Astrocyte (in vitro differentiated cells and primary cell): Measurements from ENCODE around the gene CACNB4. TPM values are rescaled to one million over a fixed set of nuclear protein-coding genes. Genes with fewer than 3 reads are reported as not detected.

Experiments
- DNase-seq: peaks from one replicate; pipeline ENCODE4 v3.0.0-alpha.2; 2010; ENCODE audit warnings: low read depth
- FAIRE-seq: peaks from 2 replicates; lab custom pipeline; 2011; peaks lifted over from hg19 to GRCh38; lab: Jason Lieb, UNC
- H2AFZ ChIP-seq: 2 replicates; pipeline ENCODE4 v1.6.0; 2012; ENCODE audit warnings: low read depth, low read length, inconsistent platforms
- H3K27ac ChIP-seq: 2 replicates; pipeline ENCODE4 v1.5.1; 2011; ENCODE audit warnings: low read depth, low read length, inconsistent platforms
- H3K27me3 ChIP-seq: 2 replicates; pipeline ENCODE4 v1.6.0; 2011; ENCODE audit warnings: low read length, inconsistent platforms; ENCODE audit not compliant: insufficient read depth
- H3K36me3 ChIP-seq: 2 replicates; pipeline ENCODE4 v1.5.1; 2011; ENCODE audit warnings: low read length, inconsistent platforms; ENCODE audit not compliant: insufficient read depth
- H3K4me1 ChIP-seq: 2 replicates; pipeline ENCODE4 v1.5.1; 2011; ENCODE audit warnings: low read length, inconsistent platforms; ENCODE audit not compliant: insufficient read depth
- H3K4me2 ChIP-seq: 2 replicates; pipeline ENCODE4 v1.6.0; 2012; ENCODE audit warnings: low read length, inconsistent platforms
- H3K4me3 ChIP-seq: 2 replicates; pipeline ENCODE4 v1.5.1; 2011; ENCODE audit warnings: low read depth, mild to moderate bottlenecking, low read length, inconsistent platforms; ENCODE audit not compliant: insufficient read depth
- H3K79me2 ChIP-seq: 2 replicates; pipeline ENCODE4 v1.6.0; 2012; ENCODE audit warnings: mild to moderate bottlenecking, low read length, inconsistent platforms; ENCODE audit not compliant: insufficient read depth
- H3K9ac ChIP-seq: 2 replicates; pipeline ENCODE4 v1.6.0; 2012; ENCODE audit warnings: mild to moderate bottlenecking, low read length, inconsistent platforms
- H3K9me3 ChIP-seq: 2 replicates; pipeline ENCODE4 v1.5.1; 2012; ENCODE audit warnings: low read depth, mild to moderate bottlenecking, low read length, inconsistent platforms; ENCODE audit not compliant: insufficient read depth
- H4K20me1 ChIP-seq: 2 replicates; pipeline ENCODE4 v1.6.0; 2012; ENCODE audit warnings: low read length, inconsistent platforms; ENCODE audit not compliant: insufficient read depth
- H3K27ac Mint-ChIP-seq: one replicate; pipeline ENCODE4 v1.8.0; 2021; ENCODE audit warnings: mild to moderate bottlenecking, mixed read lengths; ENCODE audit not compliant: unreplicated experiment
- H3K27me3 Mint-ChIP-seq: one replicate; pipeline ENCODE4 v1.8.0; 2021; ENCODE audit warnings: low read depth, mixed read lengths; ENCODE audit not compliant: unreplicated experiment
- H3K36me3 Mint-ChIP-seq: one replicate; pipeline ENCODE4 v1.8.0; 2021; ENCODE audit warnings: low read depth, mixed read lengths; ENCODE audit not compliant: unreplicated experiment
- H3K4me1 Mint-ChIP-seq: one replicate; pipeline ENCODE4 v1.8.0; 2021; ENCODE audit warnings: low read depth, mixed read lengths; ENCODE audit not compliant: unreplicated experiment
- H3K4me3 Mint-ChIP-seq: one replicate; pipeline ENCODE4 v1.8.0; 2021; ENCODE audit warnings: mild to moderate bottlenecking, moderate library complexity, mixed read lengths; ENCODE audit not compliant: unreplicated experiment
- H3K9me3 Mint-ChIP-seq: one replicate; pipeline ENCODE4 v1.8.0; 2021; ENCODE audit warnings: mild to moderate bottlenecking, mixed read lengths; ENCODE audit not compliant: unreplicated experiment
- CTCF ChIP-seq: IDR thresholded peaks from 2 replicates; pipeline ENCODE4 v1.5.1; 2011; ENCODE audit warnings: low read depth, mild to moderate bottlenecking, inconsistent platforms, low read length, moderate library complexity; ENCODE audit not compliant: insufficient read depth
- EZH2 ChIP-seq: IDR thresholded peaks from 2 replicates; pipeline ENCODE4 v1.6.1; 2012; ENCODE audit warnings: mild to moderate bottlenecking, low read length, inconsistent platforms; ENCODE audit not compliant: insufficient read depth
- total RNA-seq: library from RNA; stranded (reverse); gene quantifications from 2 replicates; pipeline ENCODE4 v1.2.1, GENCODE V29; 2021

The CACNB4 gene
- total RNA-seq, 1 donor from 2014 or later = 1.8 TPM

- peaks cover 9% of the 10 kb centered on the region for H3K27me3 ChIP-seq
- no peak overlapping the region for H3K4me3 ChIP-seq
- peak overlapping the region; percentile 23 for H3K9ac ChIP-seq
- peak overlapping the region; percentile 16 for H3K4me2 ChIP-seq
- peaks cover 4% of the 10 kb centered on the region for H3K27me3 Mint-ChIP-seq
- peak overlapping the region; percentile 37 for H3K4me3 Mint-ChIP-seq
- H3K9me3 Mint-ChIP-seq = peaks cover 14% of the 10 kb centered on the region
- TF ChIP-seq EZH2 (no peak), CTCF (no peak)
- H3K79me2 ChIP-seq = no peaks in the 10 kb centered on the region
- FAIRE-seq (no peak), DNase-seq (peak; percentile 79)
- H3K27ac Mint-ChIP-seq = peak overlapping the region; percentile 84
- peaks cover 17% of the 10 kb centered on the region for H3K4me1 Mint-ChIP-seq
- H3K9me3 ChIP-seq = no peaks in the 10 kb centered on the region
- no peak overlapping the region for H2AFZ ChIP-seq
- peaks cover 6% of the 10 kb centered on the region for H3K4me1 ChIP-seq
- H3K36me3 ChIP-seq = no peaks in the 10 kb centered on the region
- H3K27ac ChIP-seq = peak overlapping the region; percentile 25
- H4K20me1 ChIP-seq = no peaks in the 10 kb centered on the region
- H3K36me3 Mint-ChIP-seq = peaks cover 4% of the 10 kb centered on the region
Measured at GRCh38 chr2:152062125-152063091, 36.4 kb downstream of the CACNB4 start.

DNA sequence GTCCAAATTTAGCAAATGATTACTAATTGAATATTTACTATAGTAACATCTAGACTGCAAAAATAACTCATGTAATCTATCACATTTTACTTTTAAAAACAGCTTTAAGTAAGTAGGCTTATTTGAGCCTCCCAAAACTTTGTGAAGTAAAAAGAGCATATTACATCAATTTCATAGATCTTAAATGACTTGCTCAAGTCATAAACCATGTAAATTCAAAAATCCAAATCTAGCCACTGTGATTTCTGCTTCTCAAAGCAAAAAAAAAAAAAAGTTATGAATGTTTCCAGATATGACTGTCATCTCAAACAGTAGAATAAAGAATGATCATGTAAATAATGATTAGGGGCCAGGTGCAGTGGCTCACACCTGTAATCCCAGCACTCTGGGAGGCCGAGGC, 37.5 kb downstream of the CACNB4 start:
- DNase-seq (no peak), FAIRE-seq (no peak)
- H3K9ac ChIP-seq = no peak overlapping the region
- H3K9me3 Mint-ChIP-seq = peaks cover 14% of the 10 kb centered on the region
- peaks cover 6% of the 10 kb centered on the region for H3K4me1 ChIP-seq
- no peak overlapping the region for H3K4me3 Mint-ChIP-seq
- H3K27me3 ChIP-seq = peaks cover 16% of the 10 kb centered on the region
- H2AFZ ChIP-seq = no peak overlapping the region
- H3K4me1 Mint-ChIP-seq = peaks cover 19% of the 10 kb centered on the region
- H3K27ac ChIP-seq = no peak overlapping the region
- peaks cover 4% of the 10 kb centered on the region for H3K27me3 Mint-ChIP-seq
- H3K36me3 ChIP-seq = no peaks in the 10 kb centered on the region
- H3K36me3 Mint-ChIP-seq = peaks cover 4% of the 10 kb centered on the region
- TF ChIP-seq EZH2 = no peak
- TF ChIP-seq CTCF = no peak
- H3K4me2 ChIP-seq = no peak overlapping the region
- no peaks in the 10 kb centered on the region for H3K79me2 ChIP-seq
- H3K27ac Mint-ChIP-seq = no peak overlapping the region
- no peaks in the 10 kb centered on the region for H4K20me1 ChIP-seq
- no peaks in the 10 kb centered on the region for H3K9me3 ChIP-seq
- no peak overlapping the region for H3K4me3 ChIP-seq

- FAIRE-seq = no peak
- DNase-seq = no peak
Measured at GRCh38 chr2:152058655-152059054, 40.2 kb downstream of the CACNB4 start.

More at GRCh38 chr2:152058655-152059054, 40.2 kb downstream of the CACNB4 start:
- Histone ChIP-seq H3K27me3 (peaks cover 9% of the 10 kb centered on the region), H3K79me2 (no peaks in the 10 kb centered on the region), H3K9me3 (no peaks in the 10 kb centered on the region), H3K27ac (no peak overlapping the region), H3K36me3 (no peaks in the 10 kb centered on the region), H3K4me3 (no peak overlapping the region), H2AFZ (no peak overlapping the region), H3K9ac (no peak overlapping the region), H3K4me2 (no peak overlapping the region), H4K20me1 (no peaks in the 10 kb centered on the region), H3K4me1 (peaks cover 14% of the 10 kb centered on the region)
- TF ChIP-seq EZH2 (no peak), CTCF (no peak)
- H3K27me3 Mint-ChIP-seq = no peaks in the 10 kb centered on the region
- no peak overlapping the region for H3K4me3 Mint-ChIP-seq
- H3K4me1 Mint-ChIP-seq = peaks cover 27% of the 10 kb centered on the region
- peaks cover 11% of the 10 kb centered on the region for H3K9me3 Mint-ChIP-seq
- H3K27ac Mint-ChIP-seq = no peak overlapping the region
- peaks cover 4% of the 10 kb centered on the region for H3K36me3 Mint-ChIP-seq
